Erythroblast (primary cell): ENCODE measurements around the gene UGT1A7.

Experiments used
- GATA1 ChIP-seq: IDR thresholded peaks from 2 replicates; pipeline ENCODE4 v1.6.1; 2011; ENCODE audit warnings: low read depth, mild to moderate bottlenecking, control low read depth, low read length, moderate library complexity
- POLR2A ChIP-seq: IDR thresholded peaks from 2 replicates; pipeline ENCODE4 v1.6.1; 2011; ENCODE audit warnings: mild to moderate bottlenecking, low read length

DNA sequence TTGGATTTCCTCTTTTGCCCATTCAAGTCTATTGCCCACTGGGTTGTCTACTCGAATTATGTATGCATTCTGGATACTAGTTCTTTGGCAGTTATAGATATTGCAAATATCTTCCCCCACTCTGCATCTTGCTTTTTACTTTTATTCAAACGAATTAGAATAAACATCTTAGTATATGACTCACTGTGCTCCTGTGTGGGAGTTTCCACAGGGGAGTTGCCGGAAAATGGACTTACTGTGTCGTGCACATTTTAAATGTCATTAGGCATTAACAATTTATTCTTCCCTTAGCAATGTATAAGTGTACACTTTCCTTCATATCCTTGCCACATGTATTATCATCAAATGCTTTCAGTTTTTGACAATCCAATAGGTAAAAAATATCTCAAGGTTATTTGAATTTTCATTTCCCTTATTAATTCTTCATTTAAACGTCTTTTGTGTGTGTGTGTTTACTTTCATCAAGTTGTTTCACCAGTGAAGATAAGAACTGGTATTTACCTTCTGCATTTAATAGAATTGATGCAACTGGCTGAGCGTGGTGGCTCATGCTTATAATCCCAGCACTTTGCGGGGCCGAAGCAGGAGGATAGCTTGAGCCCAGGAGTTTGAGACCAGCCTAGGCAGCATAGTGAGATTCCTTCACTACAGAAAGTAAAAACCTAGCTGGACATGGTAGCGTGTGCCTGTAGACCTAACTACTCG, 26.4 kb downstream of the UGT1A7 start:
- TF ChIP-seq POLR2A (no peak), GATA1 (no peak)
